Sigmoid colon (tissue), 4 donors: ENCODE measurements around the gene MORN1.

ENCODE experiments used
- CTCF ChIP-seq, 4 experiments: fragments of 450-650 bp in 3 of 4; fragments of 200-600 bp in 1 of 4; IDR thresholded peaks; one replicate each; pipeline ENCODE4 v1.5.1; 2016 to 2019; ENCODE audit warnings: antibody characterized with exemption in 4 of 4, mild to moderate bottlenecking in 3 of 4, moderate library complexity in 2 of 4
- EP300 ChIP-seq, 4 donors: sonication (generic); formaldehyde crosslinking; IDR thresholded peaks; one replicate each; pipeline ENCODE4 v1.6.1; 2017; ENCODE audit warnings: antibody characterized with exemption in 4 of 4
- POLR2A ChIP-seq, 2 donors: fragments of 450-650 bp; IDR thresholded peaks; one replicate each; pipeline ENCODE4 v1.6.1; 2016; ENCODE audit warnings: antibody characterized with exemption in 2 of 2, mild to moderate bottlenecking in 2 of 2, moderate library complexity in 2 of 2

- TF ChIP-seq CTCF (IDR thresholded peaks at IDR 0.05): no peak
- no peak for TF ChIP-seq POLR2A (IDR thresholded peaks at IDR 0.05)
- no peak for TF ChIP-seq EP300 (IDR thresholded peaks at IDR 0.05)
These were observed 43.5 kb downstream of the MORN1 start for GRCh38 chr1:2347896-2348295.
